Right atrium auricular region (tissue), 2 donors: ENCODE data around the gene RNF217. TPM values are rescaled to one million over a fixed set of nuclear protein-coding genes. Genes with fewer than 3 reads are reported as not detected.

Source experiments
- DNase-seq: peaks from one replicate; pipeline ENCODE4 v3.0.0-alpha.2; 2019; ENCODE audit warnings: low spot score
- H3K27ac ChIP-seq, 2 donors: fragments of 200-600 bp; sonication (generic); 1 replicate in 1 of 2; 2 replicates in 1 of 2; pipeline ENCODE4 v1.5.1; 2016 to 2019
- H3K27me3 ChIP-seq, 2 donors: fragments of 200-600 bp; sonication (generic); one replicate each; pipeline versions ENCODE4 v1.5.1 to v1.6.0; 2017 to 2019
- H3K36me3 ChIP-seq: fragments of 200-600 bp; sonication (generic); one replicate; pipeline ENCODE4 v1.5.1; 2016
- H3K4me1 ChIP-seq, 2 donors: fragments of 200-600 bp; sonication (generic); one replicate each; pipeline versions ENCODE4 v1.5.1 to v1.6.0; 2017 to 2019
- H3K4me3 ChIP-seq, 2 donors: fragments of 200-600 bp; sonication (generic); 1 replicate in 1 of 2; 2 replicates in 1 of 2; pipeline ENCODE4 v1.5.1; 2017 to 2019; ENCODE audit warnings: mild to moderate bottlenecking in 1 of 2, moderate library complexity in 1 of 2
- H3K9me3 ChIP-seq, 2 donors: fragments of 200-600 bp; sonication (generic); one replicate each; pipeline ENCODE4 v1.5.1; 2019
- total RNA-seq, 2 donors: library from RNA; depleted of rRNA; stranded (reverse); fragments of >200 nt; gene quantifications; one replicate each; pipeline ENCODE4 v1.1.0, GENCODE V29; 2016
- TF ChIP-seq, protein P1 (sequence below), 2 donors: fragments of 200-600 bp; sonication (generic); IDR thresholded peaks; one replicate each; pipeline ENCODE4 v1.5.1; 2019; ENCODE audit warnings: antibody characterized with exemption in 2 of 2

The RNF217 gene
- total RNA-seq, 2 donors from 2014 or later = 12.7 to 14.1 TPM

DNA sequence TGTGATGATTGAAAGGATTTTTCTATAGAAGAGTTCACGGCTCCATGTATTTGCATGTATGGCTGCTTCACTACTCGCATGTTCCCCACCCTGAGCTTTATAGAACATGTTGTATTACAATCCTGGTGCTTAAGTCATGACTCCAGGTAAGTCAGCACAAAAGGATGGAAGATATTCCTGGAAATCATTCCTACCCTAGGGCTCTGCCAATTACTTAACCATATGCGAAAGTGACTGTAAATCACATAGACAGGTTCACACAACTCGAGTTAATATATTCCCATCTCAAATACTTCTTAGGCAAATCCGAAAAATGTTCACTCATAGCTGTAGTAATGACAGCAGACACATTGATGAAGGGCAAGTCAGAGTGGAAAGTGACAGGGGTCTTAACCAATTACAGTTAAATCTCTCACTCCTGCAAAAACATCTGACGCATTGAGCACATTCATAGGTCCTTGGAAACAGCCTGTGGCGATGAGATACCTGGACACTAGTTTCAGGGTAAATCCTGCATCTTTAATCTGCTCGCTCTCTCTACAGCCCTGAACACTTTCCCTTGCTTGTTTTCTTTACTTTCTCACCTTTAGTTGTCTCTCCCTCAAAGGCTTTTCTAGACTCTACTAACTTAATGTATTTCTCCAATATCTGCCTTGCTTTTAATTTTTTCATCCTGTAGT lies 35.1 kb downstream of the RNF217 start:
- no peak overlapping the region for H3K4me3 ChIP-seq
- TF ChIP-seq, protein P1, sequence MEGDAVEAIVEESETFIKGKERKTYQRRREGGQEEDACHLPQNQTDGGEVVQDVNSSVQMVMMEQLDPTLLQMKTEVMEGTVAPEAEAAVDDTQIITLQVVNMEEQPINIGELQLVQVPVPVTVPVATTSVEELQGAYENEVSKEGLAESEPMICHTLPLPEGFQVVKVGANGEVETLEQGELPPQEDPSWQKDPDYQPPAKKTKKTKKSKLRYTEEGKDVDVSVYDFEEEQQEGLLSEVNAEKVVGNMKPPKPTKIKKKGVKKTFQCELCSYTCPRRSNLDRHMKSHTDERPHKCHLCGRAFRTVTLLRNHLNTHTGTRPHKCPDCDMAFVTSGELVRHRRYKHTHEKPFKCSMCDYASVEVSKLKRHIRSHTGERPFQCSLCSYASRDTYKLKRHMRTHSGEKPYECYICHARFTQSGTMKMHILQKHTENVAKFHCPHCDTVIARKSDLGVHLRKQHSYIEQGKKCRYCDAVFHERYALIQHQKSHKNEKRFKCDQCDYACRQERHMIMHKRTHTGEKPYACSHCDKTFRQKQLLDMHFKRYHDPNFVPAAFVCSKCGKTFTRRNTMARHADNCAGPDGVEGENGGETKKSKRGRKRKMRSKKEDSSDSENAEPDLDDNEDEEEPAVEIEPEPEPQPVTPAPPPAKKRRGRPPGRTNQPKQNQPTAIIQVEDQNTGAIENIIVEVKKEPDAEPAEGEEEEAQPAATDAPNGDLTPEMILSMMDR (IDR thresholded peaks at IDR 0.05) = no peak
- H3K9me3 ChIP-seq = no peaks in the 10 kb centered on the region
- H3K27me3 ChIP-seq = no peaks in the 10 kb centered on the region
- no peaks in the 10 kb centered on the region for H3K36me3 ChIP-seq
- DNase-seq = no peak
- H3K4me1 ChIP-seq = peaks cover 0 to 15% of the 10 kb centered on the region in 2 donors
- no peak overlapping the region for H3K27ac ChIP-seq

DNA sequence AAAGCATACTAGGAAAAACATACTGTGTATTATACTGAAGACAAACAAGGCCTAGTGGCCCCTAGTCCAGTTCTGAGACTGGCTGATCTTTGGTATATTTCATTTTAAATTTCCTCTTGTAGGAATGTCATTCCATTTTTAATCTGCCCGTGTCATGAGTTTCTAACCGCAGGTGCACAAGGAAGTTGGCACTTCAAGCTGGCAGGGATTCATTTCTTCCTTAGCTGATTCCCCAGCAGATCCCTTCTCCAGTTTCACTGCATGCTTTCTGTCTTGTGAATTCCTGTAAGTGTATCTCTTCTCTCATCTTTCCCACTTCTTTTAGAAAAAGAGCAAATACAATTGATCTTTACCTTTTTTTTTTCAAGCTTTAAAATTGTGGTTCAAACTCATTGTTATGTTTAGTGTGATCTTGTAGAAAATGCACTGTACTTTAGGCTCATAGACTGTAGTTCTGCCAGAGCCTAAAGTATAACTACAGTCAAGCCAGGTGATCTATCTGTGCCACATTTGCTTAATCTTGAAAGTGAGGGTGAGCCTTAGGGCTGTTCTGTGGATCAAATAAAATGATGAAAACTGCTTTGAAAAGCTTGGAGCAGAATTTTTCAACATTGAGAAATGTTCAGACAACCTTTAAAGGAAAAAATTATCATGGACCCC lies 37.0 kb downstream of the RNF217 start:
- no peaks in the 10 kb centered on the region for H3K36me3 ChIP-seq
- H3K4me3 ChIP-seq = no peak overlapping the region
- TF ChIP-seq, protein P1 (IDR thresholded peaks at IDR 0.05) = no peak
- H3K4me1 ChIP-seq = peaks cover 0 to 31% of the 10 kb centered on the region in 2 donors
- no peak for DNase-seq
- no peaks in the 10 kb centered on the region for H3K9me3 ChIP-seq
- no peak overlapping the region for H3K27ac ChIP-seq
- no peaks in the 10 kb centered on the region for H3K27me3 ChIP-seq

DNA sequence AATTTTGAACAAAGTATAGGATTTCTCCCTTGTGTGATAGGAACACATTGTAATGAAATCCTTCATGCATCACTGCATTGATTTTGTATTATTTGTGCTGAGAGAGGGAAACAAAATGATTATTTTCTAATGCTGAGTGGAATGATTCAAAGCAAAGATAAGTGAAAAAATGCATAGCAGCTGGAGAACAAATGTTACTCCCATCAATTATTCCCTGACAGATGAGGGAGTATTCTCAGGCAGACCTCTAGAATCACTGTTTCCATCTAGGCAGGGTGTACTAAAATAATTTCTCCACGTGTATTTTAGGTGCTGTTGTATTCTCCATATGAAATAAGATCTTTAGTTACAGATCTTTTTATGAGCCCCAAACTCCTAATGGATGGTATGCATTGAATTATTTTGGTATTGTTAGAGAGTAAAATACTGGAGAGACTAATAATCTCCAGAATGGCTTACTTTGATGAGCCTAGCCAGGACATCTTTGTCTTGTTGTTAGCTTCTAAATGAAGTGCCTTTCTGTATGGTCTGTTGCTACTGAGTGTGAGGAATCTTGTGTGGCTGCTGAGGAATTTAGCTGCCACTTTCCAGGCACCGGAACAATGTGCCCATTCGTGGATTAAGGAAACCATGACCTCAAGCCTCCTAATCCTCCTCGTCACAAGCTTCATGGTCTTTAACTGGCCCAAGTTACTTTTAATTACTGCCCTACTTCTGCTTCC lies 39.6 kb downstream of the RNF217 start:
- H3K9me3 ChIP-seq = no peaks in the 10 kb centered on the region
- peak overlapping the region; percentile 37 to 38 for H3K27ac ChIP-seq
- TF ChIP-seq, protein P1 (IDR thresholded peaks at IDR 0.05) = no peak
- H3K4me1 ChIP-seq = peaks cover 0 to 31% of the 10 kb centered on the region in 2 donors
- no peaks in the 10 kb centered on the region for H3K27me3 ChIP-seq
- no peak for DNase-seq
- H3K36me3 ChIP-seq = no peaks in the 10 kb centered on the region
- peak overlapping the region; percentile 20 to 39 for H3K4me3 ChIP-seq

DNA sequence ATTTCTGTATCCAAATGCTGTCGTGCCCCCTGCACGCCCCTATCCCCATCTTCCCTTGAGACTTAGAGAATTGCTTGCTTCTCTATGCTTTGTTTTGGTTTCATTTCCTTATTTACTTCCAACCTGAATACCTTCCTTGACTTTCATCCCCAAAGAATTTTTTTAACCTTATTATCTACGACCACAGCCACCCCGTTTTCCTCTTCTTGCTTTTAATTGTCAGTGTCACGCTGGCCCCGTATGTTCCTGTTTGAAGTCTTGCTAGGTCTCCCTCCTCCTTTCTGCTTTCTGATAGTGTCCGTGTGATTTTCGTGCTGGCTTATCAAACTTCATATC lies 40.1 kb downstream of the RNF217 start:
- Histone ChIP-seq H3K36me3 (no peaks in the 10 kb centered on the region), H3K9me3 (no peaks in the 10 kb centered on the region), H3K4me1 (peaks cover 0 to 31% of the 10 kb centered on the region in 2 donors), H3K27ac (peak overlapping the region; percentile 37 to 38), H3K27me3 (no peaks in the 10 kb centered on the region), H3K4me3 (peak overlapping the region; percentile 20 to 39)
- DNase-seq = no peak
- TF ChIP-seq, protein P1 (IDR thresholded peaks at IDR 0.05) = no peak

DNA sequence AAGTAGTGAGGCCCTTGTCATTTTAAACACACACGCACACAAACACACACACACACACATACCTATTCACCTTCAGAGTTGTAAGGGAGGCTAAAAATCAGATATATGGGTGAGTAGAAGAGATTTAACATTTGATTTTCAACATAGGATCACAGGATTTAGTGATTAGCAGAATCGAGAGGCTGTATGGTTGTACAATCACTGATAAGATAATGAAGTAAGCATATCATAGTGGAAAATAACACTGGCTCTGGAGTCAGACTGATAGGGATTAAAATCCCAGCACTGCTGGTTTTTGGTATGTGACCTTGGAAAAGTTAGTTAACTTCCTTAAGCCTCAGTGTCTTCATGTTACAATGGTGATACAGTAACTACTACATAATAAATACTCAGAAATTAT lies 40.8 kb downstream of the RNF217 start:
- H3K27ac ChIP-seq = peak overlapping the region in 1 of 2 donors; percentile 38
- TF ChIP-seq, protein P1 (IDR thresholded peaks at IDR 0.05) = no peak
- peaks cover 0 to 31% of the 10 kb centered on the region in 2 donors for H3K4me1 ChIP-seq
- no peaks in the 10 kb centered on the region for H3K9me3 ChIP-seq
- no peak overlapping the region for H3K4me3 ChIP-seq
- H3K36me3 ChIP-seq = no peaks in the 10 kb centered on the region
- H3K27me3 ChIP-seq = no peaks in the 10 kb centered on the region
- no peak for DNase-seq
